Keratinocyte (primary cell): ENCODE results near the gene IFFO2.

ENCODE experiments used
- CTCF ChIP-seq, 3 experiments: IDR thresholded peaks in 1 of 3; conservative IDR thresholded peaks in 1 of 3; optimal IDR thresholded peaks in 1 of 3; 2 replicates in 2 of 3; 3 replicates in 1 of 3; pipeline versions ENCODE3 to v1.5.1; 2011; ENCODE audit warnings: low read length in 3 of 3, mild to moderate bottlenecking in 3 of 3, moderate library complexity in 2 of 3, control low read depth in 1 of 3, inconsistent platforms in 1 of 3; ENCODE audit not compliant: insufficient read depth in 2 of 3; ENCODE audit errors: extremely low read depth in 1 of 3
- EZH2 ChIP-seq: IDR thresholded peaks from one replicate; pipeline ENCODE4 v1.6.1; 2012; ENCODE audit warnings: inconsistent platforms, mild to moderate bottlenecking, low read length, moderate library complexity

GRCh38 chr1:18883079-18883478, 73.4 kb downstream of the IFFO2 start:
- TF ChIP-seq EZH2, result no peak
- TF ChIP-seq CTCF (optimal IDR thresholded peaks at IDR 0.05 in 1 of 3, IDR thresholded peaks at IDR 0.05 in 1 of 3, conservative IDR thresholded peaks at IDR 0.05 in 1 of 3; ENCODE audit: extremely low read depth in 1 of 3, insufficient read depth in 2 of 3, low read length in 3 of 3), result no peak
